Gastrocnemius medialis (tissue), 4 donors: Measurements from ENCODE around the gene PLEKHN1.

Experiments used
- POLR2A ChIP-seq, 2 donors: fragments of 450-650 bp; IDR thresholded peaks; one replicate each; pipeline ENCODE4 v1.6.1; 2017; ENCODE audit warnings: antibody characterized with exemption in 2 of 2, mild to moderate bottlenecking in 2 of 2, moderate library complexity in 2 of 2
- TF ChIP-seq, protein P1 (sequence below), 5 experiments: fragments of 450-650 bp in 3 of 5; fragments of 200-600 bp in 2 of 5; sonication (generic) in 2 of 5; IDR thresholded peaks in 4 of 5; conservative IDR thresholded peaks in 1 of 5; 1 replicate in 4 of 5; 2 replicates in 1 of 5; pipeline ENCODE4 v1.5.1; 2016 to 2019; ENCODE audit warnings: antibody characterized with exemption in 5 of 5, mild to moderate bottlenecking in 3 of 5, moderate library complexity in 3 of 5

GRCh38 chr1:924656-925560, 41.4 kb upstream of the PLEKHN1 start:
- TF ChIP-seq, protein P1, sequence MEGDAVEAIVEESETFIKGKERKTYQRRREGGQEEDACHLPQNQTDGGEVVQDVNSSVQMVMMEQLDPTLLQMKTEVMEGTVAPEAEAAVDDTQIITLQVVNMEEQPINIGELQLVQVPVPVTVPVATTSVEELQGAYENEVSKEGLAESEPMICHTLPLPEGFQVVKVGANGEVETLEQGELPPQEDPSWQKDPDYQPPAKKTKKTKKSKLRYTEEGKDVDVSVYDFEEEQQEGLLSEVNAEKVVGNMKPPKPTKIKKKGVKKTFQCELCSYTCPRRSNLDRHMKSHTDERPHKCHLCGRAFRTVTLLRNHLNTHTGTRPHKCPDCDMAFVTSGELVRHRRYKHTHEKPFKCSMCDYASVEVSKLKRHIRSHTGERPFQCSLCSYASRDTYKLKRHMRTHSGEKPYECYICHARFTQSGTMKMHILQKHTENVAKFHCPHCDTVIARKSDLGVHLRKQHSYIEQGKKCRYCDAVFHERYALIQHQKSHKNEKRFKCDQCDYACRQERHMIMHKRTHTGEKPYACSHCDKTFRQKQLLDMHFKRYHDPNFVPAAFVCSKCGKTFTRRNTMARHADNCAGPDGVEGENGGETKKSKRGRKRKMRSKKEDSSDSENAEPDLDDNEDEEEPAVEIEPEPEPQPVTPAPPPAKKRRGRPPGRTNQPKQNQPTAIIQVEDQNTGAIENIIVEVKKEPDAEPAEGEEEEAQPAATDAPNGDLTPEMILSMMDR (IDR thresholded peaks at IDR 0.05 in 4 of 5, conservative IDR thresholded peaks at IDR 0.05 in 1 of 5) = no peak
- TF ChIP-seq POLR2A (IDR thresholded peaks at IDR 0.05) = no peak
